GM23338 (cell line): ENCODE measurements around the gene SNAP25. TPM values are rescaled to one million over a fixed set of nuclear protein-coding genes. Genes with fewer than 3 reads are reported as not detected.

Experiments
- ATAC-seq: fragments of 200-7000 bp; cut with Tn5 transposase; 3 replicates; pipeline ENCODE4 v1.9.1; 2020
- DNase-seq: peaks from one replicate; pipeline ENCODE4 v3.0.0-alpha.2; 2015; ENCODE audit warnings: low spot score
- H2AFZ ChIP-seq: fragments of 200-600 bp; sonication (generic); 2 replicates; pipeline ENCODE4 v1.8.0; 2016; ENCODE audit warnings: antibody characterized with exemption, mild to moderate bottlenecking, moderate library complexity
- H3F3A ChIP-seq: fragments of 200-600 bp; sonication (generic); replicated peaks from 2 replicates; pipeline ENCODE4 v1.8.0; 2017; ENCODE audit warnings: antibody characterized with exemption, mixed run types, low read depth
- H3K27ac ChIP-seq: fragments of 200-600 bp; sonication (generic); 2 replicates; pipeline ENCODE4 v1.6.1; 2016; ENCODE audit warnings: low read depth
- H3K27me3 ChIP-seq: fragments of 200-600 bp; sonication (generic); 2 replicates; pipeline ENCODE4 v1.8.0; 2016; ENCODE audit warnings: mild to moderate bottlenecking, mixed run types, moderate library complexity; ENCODE audit not compliant: insufficient read depth
- H3K36me3 ChIP-seq: fragments of 200-600 bp; sonication (generic); 2 replicates; pipeline ENCODE4 v1.8.0; 2016; ENCODE audit warnings: mild to moderate bottlenecking; ENCODE audit not compliant: insufficient read depth
- H3K4me1 ChIP-seq: fragments of 200-600 bp; sonication (generic); 2 replicates; pipeline ENCODE4 v1.8.0; 2016; ENCODE audit warnings: mild to moderate bottlenecking, moderate library complexity; ENCODE audit not compliant: insufficient read depth
- H3K4me2 ChIP-seq: fragments of 200-600 bp; sonication (generic); 2 replicates; pipeline ENCODE4 v1.7.1; 2017; ENCODE audit warnings: mixed run types
- H3K4me3 ChIP-seq: fragments of 200-600 bp; sonication (generic); 2 replicates; pipeline ENCODE4 v1.6.1; 2016; ENCODE audit warnings: mixed run types
- H3K79me2 ChIP-seq: fragments of 200-600 bp; sonication (generic); replicated peaks from 2 replicates; pipeline ENCODE4 v1.8.0; 2017; ENCODE audit warnings: mild to moderate bottlenecking; ENCODE audit not compliant: insufficient read depth
- H3K9me2 ChIP-seq: fragments of 200-600 bp; sonication (generic); 2 replicates; pipeline ENCODE4 v1.8.0; 2017; ENCODE audit not compliant: insufficient read depth
- H4K20me1 ChIP-seq: fragments of 200-600 bp; sonication (generic); replicated peaks from 2 replicates; pipeline ENCODE4 v1.8.0; 2017; ENCODE audit warnings: mild to moderate bottlenecking; ENCODE audit not compliant: insufficient read depth
- H3K27ac Mint-ChIP-seq: 2 replicates; pipeline ENCODE4 v1.8.0; 2020; ENCODE audit warnings: inconsistent platforms, mild to moderate bottlenecking, moderate library complexity, mixed read lengths
- H3K27me3 Mint-ChIP-seq: 3 replicates; pipeline ENCODE4 v1.8.0; 2022; ENCODE audit warnings: low read depth, mild to moderate bottlenecking, moderate library complexity, mixed read lengths, inconsistent platforms; ENCODE audit not compliant: insufficient read depth, poor library complexity
- H3K36me3 Mint-ChIP-seq: 3 replicates; pipeline ENCODE4 v1.8.0; 2021; ENCODE audit warnings: low read depth, mild to moderate bottlenecking, inconsistent platforms, moderate library complexity, mixed read lengths
- H3K4me1 Mint-ChIP-seq: 3 replicates; pipeline ENCODE4 v1.8.0; 2020; ENCODE audit warnings: mild to moderate bottlenecking, inconsistent platforms, mixed read lengths
- H3K4me3 Mint-ChIP-seq: 3 replicates; pipeline ENCODE4 v1.8.0; 2021; ENCODE audit warnings: moderate library complexity, mild to moderate bottlenecking, inconsistent platforms, mixed read lengths
- H3K9me3 Mint-ChIP-seq: 3 replicates; pipeline ENCODE4 v1.8.0; 2020; ENCODE audit warnings: moderate library complexity, mild to moderate bottlenecking, inconsistent platforms, mixed read lengths
- CREB1 ChIP-seq: fragments of 250-450 bp; sonication (Bioruptor Pico); IDR thresholded peaks from 2 replicates; pipeline ENCODE4 v1.5.0; 2020; ENCODE audit warnings: low read depth, mild to moderate bottlenecking, moderate library complexity
- EZH2 ChIP-seq: fragments of 200-600 bp; sonication (generic); IDR thresholded peaks from one replicate; pipeline ENCODE4 v1.8.0; 2017; ENCODE audit warnings: antibody characterized with exemption, mild to moderate bottlenecking, low read depth; ENCODE audit not compliant: unreplicated experiment
- EZH2phosphoT487 ChIP-seq: fragments of 200-600 bp; sonication (generic); IDR thresholded peaks from one replicate; pipeline ENCODE4 v1.8.1; 2018; ENCODE audit warnings: antibody characterized with exemption; ENCODE audit not compliant: unreplicated experiment
- JUNB ChIP-seq: IDR thresholded peaks from one replicate; pipeline ENCODE4 v1.6.1; 2016; ENCODE audit warnings: antibody characterized with exemption; ENCODE audit not compliant: unreplicated experiment
- NANOG ChIP-seq: IDR thresholded peaks from 2 replicates; pipeline ENCODE4 v1.6.1; 2016; ENCODE audit warnings: antibody characterized with exemption, borderline replicate concordance
- POLR2AphosphoS5 ChIP-seq: IDR thresholded peaks from 2 replicates; pipeline ENCODE4 v1.6.1; 2016; ENCODE audit warnings: antibody characterized with exemption, low read depth
- STAT1 ChIP-seq: IDR thresholded peaks from one replicate; pipeline ENCODE4 v1.6.1; 2016; ENCODE audit warnings: antibody characterized with exemption; ENCODE audit not compliant: unreplicated experiment
- ZNF114 ChIP-seq: fragments of 250-450 bp; sonication (Bioruptor Pico); IDR thresholded peaks from 2 replicates; pipeline ENCODE4 v1.5.0; 2020; ENCODE audit warnings: mild to moderate bottlenecking, moderate library complexity
- ZNF331 ChIP-seq: fragments of 250-450 bp; sonication (Bioruptor Pico); IDR thresholded peaks from 2 replicates; pipeline ENCODE4 v1.5.0; 2020; ENCODE audit warnings: low read depth, mild to moderate bottlenecking, moderate library complexity
- polyA plus RNA-seq: library from polyadenylated mRNA; unstranded; fragments of >200 nt; fragmentation: Nextera tagmentation; extraction: Ambion mirVana; gene quantifications from 2 replicates; pipeline ENCODE4 v1.2.1, GENCODE V29; 2016
- total RNA-seq: library from RNA; depleted of rRNA; stranded (reverse); fragments of >200 nt; shearing (Covaris generic); gene quantifications from 2 replicates; pipeline ENCODE4 v1.2.3, GENCODE V29; 2014
- TF ChIP-seq, protein P1 (sequence below): IDR thresholded peaks from one replicate; pipeline ENCODE4 v1.6.1; 2018; ENCODE audit warnings: antibody characterized with exemption; ENCODE audit not compliant: unreplicated experiment
- TF ChIP-seq, protein P2 (sequence below): fragments of 250-450 bp; sonication (Bioruptor Pico); IDR thresholded peaks from 2 replicates; pipeline ENCODE4 v1.5.0; 2020; ENCODE audit warnings: mild to moderate bottlenecking, moderate library complexity
- TF ChIP-seq, protein P3 (sequence below), 2 experiments: fragments of 200-600 bp in 1 of 2; sonication (generic) in 1 of 2; conservative IDR thresholded peaks; 2 replicates each; pipeline versions ENCODE4 v1.5.1 to v1.6.1; 2016 to 2017; ENCODE audit warnings: antibody characterized with exemption in 2 of 2, low read depth in 2 of 2, mild to moderate bottlenecking in 2 of 2, moderate library complexity in 1 of 2
- TF ChIP-seq, protein P4 (sequence below): IDR thresholded peaks from 2 replicates; pipeline ENCODE4 v1.6.1; 2016; ENCODE audit warnings: antibody characterized with exemption

The SNAP25 gene
- total and polyA plus RNA-seq, 2 experiments from 2014 or later: 0.82 to 1.3 TPM

DNA sequence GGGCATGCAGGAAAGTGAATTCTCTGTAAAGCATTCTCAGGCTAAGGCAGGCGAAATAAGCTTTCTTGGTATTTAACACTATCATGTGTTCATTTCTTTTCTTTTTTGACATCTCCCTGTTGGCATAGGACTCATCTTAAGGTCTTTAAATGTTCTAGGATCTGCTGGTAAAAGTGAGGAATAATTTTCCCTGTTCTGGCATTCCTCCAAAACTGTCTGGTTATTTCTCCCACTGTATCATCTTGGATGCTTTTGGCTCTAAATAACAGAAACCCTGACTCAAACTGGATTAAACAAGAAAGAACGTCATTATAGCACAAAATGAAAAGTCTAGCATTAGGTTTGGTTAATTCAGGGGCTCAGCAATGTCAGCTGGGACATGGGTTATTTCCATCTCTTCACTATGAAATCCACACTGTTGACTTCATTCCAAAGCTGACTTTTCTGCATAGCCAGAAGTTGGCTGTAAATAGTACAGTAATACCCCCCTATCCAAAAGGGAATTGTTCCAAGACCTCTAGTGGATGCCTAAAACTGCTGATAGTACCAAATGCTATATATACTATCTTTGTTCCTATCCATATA is 37.9 kb upstream of the SNAP25 start:
- no peak overlapping the region for H2AFZ ChIP-seq
- no peaks in the 10 kb centered on the region; the same call in 2 of the 3 replicates for H3K9me3 Mint-ChIP-seq
- H3K4me3 Mint-ChIP-seq: no peak overlapping the region
- DNase-seq: no peak
- peaks cover 1% of the 10 kb centered on the region for H3K27me3 Mint-ChIP-seq
- H3K36me3 Mint-ChIP-seq: no peaks in the 10 kb centered on the region
- no peaks in the 10 kb centered on the region for H3F3A ChIP-seq
- no peaks in the 10 kb centered on the region for H3K27me3 ChIP-seq
- no peaks in the 10 kb centered on the region for H3K79me2 ChIP-seq
- H3K9me2 ChIP-seq: 0 out of 2 replicates have a peak, but pooled peaks cover 4% of the 10 kb centered on the region
- no peak for ATAC-seq
- no peaks in the 10 kb centered on the region for H3K4me1 ChIP-seq
- H4K20me1 ChIP-seq: no peaks in the 10 kb centered on the region
- TF ChIP-seq, protein P1, sequence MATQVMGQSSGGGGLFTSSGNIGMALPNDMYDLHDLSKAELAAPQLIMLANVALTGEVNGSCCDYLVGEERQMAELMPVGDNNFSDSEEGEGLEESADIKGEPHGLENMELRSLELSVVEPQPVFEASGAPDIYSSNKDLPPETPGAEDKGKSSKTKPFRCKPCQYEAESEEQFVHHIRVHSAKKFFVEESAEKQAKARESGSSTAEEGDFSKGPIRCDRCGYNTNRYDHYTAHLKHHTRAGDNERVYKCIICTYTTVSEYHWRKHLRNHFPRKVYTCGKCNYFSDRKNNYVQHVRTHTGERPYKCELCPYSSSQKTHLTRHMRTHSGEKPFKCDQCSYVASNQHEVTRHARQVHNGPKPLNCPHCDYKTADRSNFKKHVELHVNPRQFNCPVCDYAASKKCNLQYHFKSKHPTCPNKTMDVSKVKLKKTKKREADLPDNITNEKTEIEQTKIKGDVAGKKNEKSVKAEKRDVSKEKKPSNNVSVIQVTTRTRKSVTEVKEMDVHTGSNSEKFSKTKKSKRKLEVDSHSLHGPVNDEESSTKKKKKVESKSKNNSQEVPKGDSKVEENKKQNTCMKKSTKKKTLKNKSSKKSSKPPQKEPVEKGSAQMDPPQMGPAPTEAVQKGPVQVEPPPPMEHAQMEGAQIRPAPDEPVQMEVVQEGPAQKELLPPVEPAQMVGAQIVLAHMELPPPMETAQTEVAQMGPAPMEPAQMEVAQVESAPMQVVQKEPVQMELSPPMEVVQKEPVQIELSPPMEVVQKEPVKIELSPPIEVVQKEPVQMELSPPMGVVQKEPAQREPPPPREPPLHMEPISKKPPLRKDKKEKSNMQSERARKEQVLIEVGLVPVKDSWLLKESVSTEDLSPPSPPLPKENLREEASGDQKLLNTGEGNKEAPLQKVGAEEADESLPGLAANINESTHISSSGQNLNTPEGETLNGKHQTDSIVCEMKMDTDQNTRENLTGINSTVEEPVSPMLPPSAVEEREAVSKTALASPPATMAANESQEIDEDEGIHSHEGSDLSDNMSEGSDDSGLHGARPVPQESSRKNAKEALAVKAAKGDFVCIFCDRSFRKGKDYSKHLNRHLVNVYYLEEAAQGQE: no peak
- TF ChIP-seq POLR2AphosphoS5 (no peak), EZH2phosphoT487 (no peak), ZNF331 (CRISPR knock-in tag) (no peak), STAT1 (no peak), JUNB (no peak), CREB1 (no peak), EZH2 (no peak), ZNF114 (CRISPR knock-in tag) (no peak), NANOG (no peak)
- TF ChIP-seq, protein P2, sequence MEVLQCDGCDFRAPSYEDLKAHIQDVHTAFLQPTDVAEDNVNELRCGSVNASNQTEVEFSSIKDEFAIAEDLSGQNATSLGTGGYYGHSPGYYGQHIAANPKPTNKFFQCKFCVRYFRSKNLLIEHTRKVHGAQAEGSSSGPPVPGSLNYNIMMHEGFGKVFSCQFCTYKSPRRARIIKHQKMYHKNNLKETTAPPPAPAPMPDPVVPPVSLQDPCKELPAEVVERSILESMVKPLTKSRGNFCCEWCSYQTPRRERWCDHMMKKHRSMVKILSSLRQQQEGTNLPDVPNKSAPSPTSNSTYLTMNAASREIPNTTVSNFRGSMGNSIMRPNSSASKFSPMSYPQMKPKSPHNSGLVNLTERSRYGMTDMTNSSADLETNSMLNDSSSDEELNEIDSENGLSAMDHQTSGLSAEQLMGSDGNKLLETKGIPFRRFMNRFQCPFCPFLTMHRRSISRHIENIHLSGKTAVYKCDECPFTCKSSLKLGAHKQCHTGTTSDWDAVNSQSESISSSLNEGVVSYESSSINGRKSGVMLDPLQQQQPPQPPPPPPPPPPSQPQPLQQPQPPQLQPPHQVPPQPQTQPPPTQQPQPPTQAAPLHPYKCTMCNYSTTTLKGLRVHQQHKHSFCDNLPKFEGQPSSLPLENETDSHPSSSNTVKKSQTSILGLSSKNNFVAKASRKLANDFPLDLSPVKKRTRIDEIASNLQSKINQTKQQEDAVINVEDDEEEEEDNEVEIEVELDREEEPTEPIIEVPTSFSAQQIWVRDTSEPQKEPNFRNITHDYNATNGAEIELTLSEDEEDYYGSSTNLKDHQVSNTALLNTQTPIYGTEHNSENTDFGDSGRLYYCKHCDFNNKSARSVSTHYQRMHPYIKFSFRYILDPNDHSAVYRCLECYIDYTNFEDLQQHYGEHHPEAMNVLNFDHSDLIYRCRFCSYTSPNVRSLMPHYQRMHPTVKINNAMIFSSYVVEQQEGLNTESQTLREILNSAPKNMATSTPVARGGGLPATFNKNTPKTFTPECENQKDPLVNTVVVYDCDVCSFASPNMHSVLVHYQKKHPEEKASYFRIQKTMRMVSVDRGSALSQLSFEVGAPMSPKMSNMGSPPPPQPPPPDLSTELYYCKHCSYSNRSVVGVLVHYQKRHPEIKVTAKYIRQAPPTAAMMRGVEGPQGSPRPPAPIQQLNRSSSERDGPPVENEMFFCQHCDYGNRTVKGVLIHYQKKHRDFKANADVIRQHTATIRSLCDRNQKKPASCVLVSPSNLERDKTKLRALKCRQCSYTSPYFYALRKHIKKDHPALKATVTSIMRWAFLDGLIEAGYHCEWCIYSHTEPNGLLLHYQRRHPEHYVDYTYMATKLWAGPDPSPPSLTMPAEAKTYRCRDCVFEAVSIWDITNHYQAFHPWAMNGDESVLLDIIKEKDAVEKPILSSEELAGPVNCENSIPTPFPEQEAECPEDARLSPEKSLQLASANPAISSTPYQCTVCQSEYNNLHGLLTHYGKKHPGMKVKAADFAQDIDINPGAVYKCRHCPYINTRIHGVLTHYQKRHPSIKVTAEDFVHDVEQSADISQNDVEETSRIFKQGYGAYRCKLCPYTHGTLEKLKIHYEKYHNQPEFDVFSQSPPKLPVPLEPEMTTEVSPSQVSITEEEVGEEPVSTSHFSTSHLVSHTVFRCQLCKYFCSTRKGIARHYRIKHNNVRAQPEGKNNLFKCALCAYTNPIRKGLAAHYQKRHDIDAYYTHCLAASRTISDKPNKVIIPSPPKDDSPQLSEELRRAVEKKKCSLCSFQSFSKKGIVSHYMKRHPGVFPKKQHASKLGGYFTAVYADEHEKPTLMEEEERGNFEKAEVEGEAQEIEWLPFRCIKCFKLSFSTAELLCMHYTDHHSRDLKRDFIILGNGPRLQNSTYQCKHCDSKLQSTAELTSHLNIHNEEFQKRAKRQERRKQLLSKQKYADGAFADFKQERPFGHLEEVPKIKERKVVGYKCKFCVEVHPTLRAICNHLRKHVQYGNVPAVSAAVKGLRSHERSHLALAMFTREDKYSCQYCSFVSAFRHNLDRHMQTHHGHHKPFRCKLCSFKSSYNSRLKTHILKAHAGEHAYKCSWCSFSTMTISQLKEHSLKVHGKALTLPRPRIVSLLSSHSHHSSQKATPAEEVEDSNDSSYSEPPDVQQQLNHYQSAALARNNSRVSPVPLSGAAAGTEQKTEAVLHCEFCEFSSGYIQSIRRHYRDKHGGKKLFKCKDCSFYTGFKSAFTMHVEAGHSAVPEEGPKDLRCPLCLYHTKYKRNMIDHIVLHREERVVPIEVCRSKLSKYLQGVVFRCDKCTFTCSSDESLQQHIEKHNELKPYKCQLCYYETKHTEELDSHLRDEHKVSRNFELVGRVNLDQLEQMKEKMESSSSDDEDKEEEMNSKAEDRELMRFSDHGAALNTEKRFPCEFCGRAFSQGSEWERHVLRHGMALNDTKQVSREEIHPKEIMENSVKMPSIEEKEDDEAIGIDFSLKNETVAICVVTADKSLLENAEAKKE (CRISPR knock-in tag): no peak
- TF ChIP-seq, protein P3, sequence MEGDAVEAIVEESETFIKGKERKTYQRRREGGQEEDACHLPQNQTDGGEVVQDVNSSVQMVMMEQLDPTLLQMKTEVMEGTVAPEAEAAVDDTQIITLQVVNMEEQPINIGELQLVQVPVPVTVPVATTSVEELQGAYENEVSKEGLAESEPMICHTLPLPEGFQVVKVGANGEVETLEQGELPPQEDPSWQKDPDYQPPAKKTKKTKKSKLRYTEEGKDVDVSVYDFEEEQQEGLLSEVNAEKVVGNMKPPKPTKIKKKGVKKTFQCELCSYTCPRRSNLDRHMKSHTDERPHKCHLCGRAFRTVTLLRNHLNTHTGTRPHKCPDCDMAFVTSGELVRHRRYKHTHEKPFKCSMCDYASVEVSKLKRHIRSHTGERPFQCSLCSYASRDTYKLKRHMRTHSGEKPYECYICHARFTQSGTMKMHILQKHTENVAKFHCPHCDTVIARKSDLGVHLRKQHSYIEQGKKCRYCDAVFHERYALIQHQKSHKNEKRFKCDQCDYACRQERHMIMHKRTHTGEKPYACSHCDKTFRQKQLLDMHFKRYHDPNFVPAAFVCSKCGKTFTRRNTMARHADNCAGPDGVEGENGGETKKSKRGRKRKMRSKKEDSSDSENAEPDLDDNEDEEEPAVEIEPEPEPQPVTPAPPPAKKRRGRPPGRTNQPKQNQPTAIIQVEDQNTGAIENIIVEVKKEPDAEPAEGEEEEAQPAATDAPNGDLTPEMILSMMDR (conservative IDR thresholded peaks at IDR 0.05; ENCODE audit: low read depth in 2 of 2): no peak
- TF ChIP-seq, protein P4, sequence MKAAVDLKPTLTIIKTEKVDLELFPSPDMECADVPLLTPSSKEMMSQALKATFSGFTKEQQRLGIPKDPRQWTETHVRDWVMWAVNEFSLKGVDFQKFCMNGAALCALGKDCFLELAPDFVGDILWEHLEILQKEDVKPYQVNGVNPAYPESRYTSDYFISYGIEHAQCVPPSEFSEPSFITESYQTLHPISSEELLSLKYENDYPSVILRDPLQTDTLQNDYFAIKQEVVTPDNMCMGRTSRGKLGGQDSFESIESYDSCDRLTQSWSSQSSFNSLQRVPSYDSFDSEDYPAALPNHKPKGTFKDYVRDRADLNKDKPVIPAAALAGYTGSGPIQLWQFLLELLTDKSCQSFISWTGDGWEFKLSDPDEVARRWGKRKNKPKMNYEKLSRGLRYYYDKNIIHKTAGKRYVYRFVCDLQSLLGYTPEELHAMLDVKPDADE: no peak
- no peaks in the 10 kb centered on the region for H3K36me3 ChIP-seq
- no peaks in the 10 kb centered on the region for H3K4me1 Mint-ChIP-seq
- no peak overlapping the region for H3K4me2 ChIP-seq
- no peak overlapping the region for H3K27ac Mint-ChIP-seq
- no peak overlapping the region for H3K27ac ChIP-seq
- no peak overlapping the region for H3K4me3 ChIP-seq
